HEK293 (cell line): ENCODE measurements around the gene MASP1.

ENCODE experiments used
- CTCF ChIA-PET: fragments of 350-600 bp; formaldehyde crosslinking; extraction: SDS; loops from one replicate; lab custom pipeline; 2021; ENCODE audit warnings: antibody characterized with exemption; lab: Yijun Ruan, JAX
- POLR2A ChIA-PET: fragments of 300-600 bp; formaldehyde crosslinking; extraction: SDS; loops from one replicate; lab custom pipeline; 2020; ENCODE audit warnings: antibody characterized with exemption, inconsistent platforms; lab: Yijun Ruan, JAX
- H3K27ac ChIP-seq: fragments of 200-500 bp; sonication (Bioruptor generic); 2 replicates; pipeline ENCODE4 v1.5.1; 2014; ENCODE audit warnings: low read depth, low read length, control low read depth, inconsistent platforms; ENCODE audit errors: extremely low read depth
- H3K36me3 ChIP-seq, 2 experiments: fragments of 200-500 bp in 1 of 2; sonication (Bioruptor generic) in 1 of 2; 1 replicate in 1 of 2; 2 replicates in 1 of 2; pipeline ENCODE4 v1.5.1; 2014 to 2017; ENCODE audit warnings: inconsistent platforms in 2 of 2, low read length in 2 of 2; ENCODE audit not compliant: control insufficient read depth in 2 of 2, insufficient read depth in 1 of 2
- H3K4me1 ChIP-seq: fragments of 200-500 bp; sonication (Bioruptor generic); 2 replicates; pipeline ENCODE4 v1.5.1; 2014; ENCODE audit warnings: mild to moderate bottlenecking, low read length, inconsistent platforms; ENCODE audit not compliant: control insufficient read depth, insufficient read depth
- H3K4me3 ChIP-seq: 2 replicates; pipeline ENCODE4 v1.5.1; 2011; ENCODE audit warnings: low read depth, mild to moderate bottlenecking, control low read depth, low read length, moderate library complexity
- H3K9me3 ChIP-seq: fragments of 200-500 bp; sonication (Bioruptor generic); 2 replicates; pipeline ENCODE4 v1.5.1; 2014; ENCODE audit warnings: low read depth, low read length, inconsistent platforms; ENCODE audit not compliant: control insufficient read depth, insufficient read depth
- EGR2 ChIP-seq: fragments of 450-650 bp; formaldehyde crosslinking; IDR thresholded peaks from 2 replicates; pipeline ENCODE4 v1.5.1; 2016; ENCODE audit warnings: low read depth, missing biosample characterization, missing genetic modification characterization
- FEZF1 ChIP-seq: fragments of 450-650 bp; formaldehyde crosslinking; IDR thresholded peaks from 2 replicates; pipeline ENCODE4 v1.5.1; 2016; ENCODE audit warnings: missing biosample characterization, missing genetic modification characterization
- GLI2 ChIP-seq: fragments of 450-650 bp; formaldehyde crosslinking; IDR thresholded peaks from 2 replicates; pipeline ENCODE4; 2017; ENCODE audit warnings: missing biosample characterization, missing genetic modification characterization, low read depth, borderline replicate concordance
- HOXA7 ChIP-seq: sonication (generic); formaldehyde crosslinking; IDR thresholded peaks from 2 replicates; pipeline ENCODE4 v1.8.1; 2022; ENCODE audit warnings: missing genetic modification reagents, borderline replicate concordance
- KLF10 ChIP-seq: fragments of 450-650 bp; IDR thresholded peaks from 2 replicates; pipeline ENCODE4 v1.5.1; 2018; ENCODE audit warnings: missing biosample characterization, mild to moderate bottlenecking, missing genetic modification characterization
- KLF17 ChIP-seq: fragments of 450-650 bp; formaldehyde crosslinking; IDR thresholded peaks from 2 replicates; pipeline ENCODE4 v1.5.1; 2016; ENCODE audit warnings: missing biosample characterization, missing genetic modification characterization
- OSR2 ChIP-seq: fragments of 450-650 bp; formaldehyde crosslinking; IDR thresholded peaks from 2 replicates; pipeline ENCODE4 v1.5.1; 2016; ENCODE audit warnings: missing biosample characterization, missing genetic modification characterization
- RBAK ChIP-seq: fragments of 450-650 bp; formaldehyde crosslinking; IDR thresholded peaks from 2 replicates; pipeline ENCODE4 v1.5.1; 2016; ENCODE audit warnings: missing biosample characterization, missing genetic modification characterization
- SETDB1 ChIP-seq: IDR thresholded peaks from one replicate; pipeline ENCODE4 v1.6.1; 2017; ENCODE audit warnings: mild to moderate bottlenecking, low read length, moderate library complexity, mixed read lengths; ENCODE audit not compliant: insufficient read length
- SP7 ChIP-seq: fragments of 450-650 bp; formaldehyde crosslinking; IDR thresholded peaks from 2 replicates; pipeline ENCODE4 v1.5.1; 2016; ENCODE audit warnings: missing biosample characterization, missing genetic modification characterization
- TSHZ1 ChIP-seq: fragments of 450-650 bp; formaldehyde crosslinking; IDR thresholded peaks from 2 replicates; pipeline ENCODE4 v1.5.1; 2016; ENCODE audit warnings: missing biosample characterization, missing genetic modification characterization, borderline replicate concordance
- WT1 ChIP-seq: fragments of 450-650 bp; formaldehyde crosslinking; IDR thresholded peaks from 2 replicates; pipeline ENCODE4 v1.5.1; 2016; ENCODE audit warnings: missing biosample characterization, missing genetic modification characterization
- ZBTB20 ChIP-seq: fragments of 450-650 bp; formaldehyde crosslinking; IDR thresholded peaks from 2 replicates; pipeline ENCODE4 v1.5.1; 2016; ENCODE audit warnings: missing biosample characterization, missing genetic modification characterization
- ZIC2 ChIP-seq: fragments of 450-650 bp; formaldehyde crosslinking; IDR thresholded peaks from 2 replicates; pipeline ENCODE4 v1.5.1; 2016; ENCODE audit warnings: missing biosample characterization, missing genetic modification characterization
- ZNF354C ChIP-seq: fragments of 450-650 bp; formaldehyde crosslinking; IDR thresholded peaks from 2 replicates; pipeline ENCODE4 v1.5.1; 2016; ENCODE audit warnings: missing biosample characterization, missing genetic modification characterization, low read depth, borderline replicate concordance
- ZNF366 ChIP-seq: fragments of 450-650 bp; formaldehyde crosslinking; conservative IDR thresholded peaks from 2 replicates; pipeline ENCODE4 v1.5.1; 2016; ENCODE audit warnings: missing biosample characterization, missing genetic modification characterization
- ZNF391 ChIP-seq: fragments of 450-650 bp; formaldehyde crosslinking; IDR thresholded peaks from 2 replicates; pipeline ENCODE4 v1.5.1; 2016; ENCODE audit warnings: low read depth, missing biosample characterization, missing genetic modification characterization, borderline replicate concordance
- ZNF473 ChIP-seq: fragments of 450-650 bp; formaldehyde crosslinking; IDR thresholded peaks from 2 replicates; pipeline ENCODE4 v1.5.1; 2017; ENCODE audit warnings: missing biosample characterization, missing genetic modification characterization
- ZNF585B ChIP-seq: fragments of 450-650 bp; formaldehyde crosslinking; IDR thresholded peaks from 2 replicates; pipeline ENCODE4 v1.5.1; 2016; ENCODE audit warnings: missing biosample characterization, missing genetic modification characterization
- ZNF629 ChIP-seq: fragments of 450-650 bp; formaldehyde crosslinking; IDR thresholded peaks from 2 replicates; pipeline ENCODE4 v1.5.1; 2017; ENCODE audit warnings: missing biosample characterization, missing genetic modification characterization
- ZNF639 ChIP-seq: fragments of 450-650 bp; formaldehyde crosslinking; IDR thresholded peaks from 2 replicates; pipeline ENCODE4 v1.5.1; 2016; ENCODE audit warnings: missing biosample characterization, missing genetic modification characterization
- ZNF670 ChIP-seq: fragments of 450-650 bp; formaldehyde crosslinking; IDR thresholded peaks from 2 replicates; pipeline ENCODE4 v1.5.1; 2016; ENCODE audit warnings: missing biosample characterization, missing genetic modification characterization, low read depth
- ZNF777 ChIP-seq: fragments of 450-650 bp; formaldehyde crosslinking; IDR thresholded peaks from 2 replicates; pipeline ENCODE4 v1.5.1; 2017; ENCODE audit warnings: missing biosample characterization, missing genetic modification characterization, borderline replicate concordance
- ZNF785 ChIP-seq: fragments of 450-650 bp; formaldehyde crosslinking; IDR thresholded peaks from 2 replicates; pipeline ENCODE4 v1.5.1; 2016; ENCODE audit warnings: missing biosample characterization, missing genetic modification characterization
- TF ChIP-seq, protein P1 (sequence below): fragments of 450-650 bp; formaldehyde crosslinking; IDR thresholded peaks from 2 replicates; pipeline ENCODE4 v1.5.1; 2016; ENCODE audit warnings: missing biosample characterization, missing genetic modification characterization, borderline replicate concordance
- TF ChIP-seq, protein P2 (sequence below): sonication (generic); formaldehyde crosslinking; IDR thresholded peaks from 2 replicates; pipeline ENCODE4 v1.8.1; 2022; ENCODE audit warnings: mild to moderate bottlenecking, moderate library complexity, missing genetic modification reagents
- TF ChIP-seq, protein P3 (sequence below): fragments of 450-650 bp; formaldehyde crosslinking; IDR thresholded peaks from 2 replicates; pipeline ENCODE4 v1.5.1; 2016; ENCODE audit warnings: missing biosample characterization, missing genetic modification characterization

The MASP1 gene

DNA sequence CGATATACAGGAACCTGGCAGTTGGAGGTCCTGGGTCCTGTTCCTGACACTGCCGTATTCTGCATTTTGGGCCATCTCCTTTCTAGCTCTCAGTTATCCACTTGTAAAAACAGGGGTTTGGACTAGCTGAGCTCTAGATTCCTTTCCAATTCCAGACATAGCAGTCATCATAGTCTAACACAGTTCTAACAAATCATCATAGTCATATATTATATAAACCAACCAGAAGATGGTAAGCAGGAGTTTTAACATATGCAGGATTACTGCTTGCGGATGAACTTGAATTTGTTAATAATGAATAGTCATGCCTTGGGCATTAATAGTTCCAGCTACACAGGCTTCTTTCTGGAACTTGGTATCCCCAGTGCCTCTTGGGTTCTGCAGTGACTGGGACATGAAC is 26.6 kb downstream of the MASP1 start:
- H3K27ac ChIP-seq = no peak overlapping the region
- no peaks in the 10 kb centered on the region for H3K9me3 ChIP-seq
- POLR2A ChIA-PET = no interaction called here
- CTCF ChIA-PET = interaction anchor here (0.7 to 2.5 kb wide), 6 partner anchors 10 to 452 kb away, joined by 3 to 13 read pairs (median 4); no protein-coding TSS in a partner anchor
- TF ChIP-seq ZNF354C = no peak
- TF ChIP-seq, protein P1, sequence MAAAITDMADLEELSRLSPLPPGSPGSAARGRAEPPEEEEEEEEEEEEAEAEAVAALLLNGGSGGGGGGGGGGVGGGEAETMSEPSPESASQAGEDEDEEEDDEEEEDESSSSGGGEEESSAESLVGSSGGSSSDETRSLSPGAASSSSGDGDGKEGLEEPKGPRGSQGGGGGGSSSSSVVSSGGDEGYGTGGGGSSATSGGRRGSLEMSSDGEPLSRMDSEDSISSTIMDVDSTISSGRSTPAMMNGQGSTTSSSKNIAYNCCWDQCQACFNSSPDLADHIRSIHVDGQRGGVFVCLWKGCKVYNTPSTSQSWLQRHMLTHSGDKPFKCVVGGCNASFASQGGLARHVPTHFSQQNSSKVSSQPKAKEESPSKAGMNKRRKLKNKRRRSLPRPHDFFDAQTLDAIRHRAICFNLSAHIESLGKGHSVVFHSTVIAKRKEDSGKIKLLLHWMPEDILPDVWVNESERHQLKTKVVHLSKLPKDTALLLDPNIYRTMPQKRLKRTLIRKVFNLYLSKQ = no peak
- no peak for TF ChIP-seq TSHZ1 (tag by site-specific recombination)
- TF ChIP-seq, protein P2, sequence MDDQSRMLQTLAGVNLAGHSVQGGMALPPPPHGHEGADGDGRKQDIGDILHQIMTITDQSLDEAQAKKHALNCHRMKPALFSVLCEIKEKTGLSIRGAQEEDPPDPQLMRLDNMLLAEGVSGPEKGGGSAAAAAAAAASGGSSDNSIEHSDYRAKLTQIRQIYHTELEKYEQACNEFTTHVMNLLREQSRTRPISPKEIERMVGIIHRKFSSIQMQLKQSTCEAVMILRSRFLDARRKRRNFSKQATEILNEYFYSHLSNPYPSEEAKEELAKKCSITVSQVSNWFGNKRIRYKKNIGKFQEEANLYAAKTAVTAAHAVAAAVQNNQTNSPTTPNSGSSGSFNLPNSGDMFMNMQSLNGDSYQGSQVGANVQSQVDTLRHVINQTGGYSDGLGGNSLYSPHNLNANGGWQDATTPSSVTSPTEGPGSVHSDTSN (CRISPR knock-in tag) = no peak
- TF ChIP-seq SP7 (tag by site-specific recombination) = no peak
- TF ChIP-seq EGR2 (tag by site-specific recombination) = no peak
- no peak for TF ChIP-seq ZBTB20 (tag by site-specific recombination)
- no peak for TF ChIP-seq ZNF391 (tag by site-specific recombination)
- no peak for TF ChIP-seq KLF17
- TF ChIP-seq KLF10 (tag by site-specific recombination) = no peak
- TF ChIP-seq ZNF670 = no peak
- TF ChIP-seq RBAK (tag by site-specific recombination) = no peak
- no peak for TF ChIP-seq SETDB1
- H3K4me1 ChIP-seq = peaks cover 3% of the 10 kb centered on the region
- no peak overlapping the region for H3K4me3 ChIP-seq
- H3K36me3 ChIP-seq = no peaks in the 10 kb centered on the region

DNA sequence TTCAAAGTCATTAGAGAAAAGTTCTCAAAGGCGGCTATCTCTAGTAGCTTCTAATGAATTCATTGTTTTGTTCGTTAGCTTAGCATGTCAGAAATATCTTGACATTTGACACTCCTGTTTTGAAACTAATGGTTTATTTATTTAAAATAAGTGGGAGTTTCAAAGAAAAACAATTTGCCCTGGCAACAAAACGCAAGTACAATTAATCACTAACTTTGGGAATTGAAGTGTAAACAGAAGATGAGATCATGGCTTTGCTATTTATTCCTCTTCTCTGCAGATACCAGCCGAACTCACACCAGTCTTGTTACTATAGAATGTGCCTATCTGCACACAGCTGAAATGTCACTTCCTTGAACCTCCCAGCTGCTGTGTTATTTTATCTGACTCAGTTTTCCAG is 27.5 kb downstream of the MASP1 start:
- H3K9me3 ChIP-seq = no peaks in the 10 kb centered on the region
- peaks cover 3% of the 10 kb centered on the region for H3K4me1 ChIP-seq
- H3K4me3 ChIP-seq = no peak overlapping the region
- ChIA-PET POLR2A (no interaction called here), CTCF (interaction anchor here (0.5 to 2.5 kb wide), 3 partner anchors 18 to 415 kb away, joined by 3 to 13 read pairs (median 4); no protein-coding TSS in a partner anchor)
- H3K27ac ChIP-seq = no peak overlapping the region
- H3K36me3 ChIP-seq = no peaks in the 10 kb centered on the region
- TF ChIP-seq ZNF473 (tag by site-specific recombination) (no peak), GLI2 (tag by site-specific recombination) (0 out of 2 replicates have a peak, but pooled peaks have one; percentile 35), ZIC2 (tag by site-specific recombination) (no peak), ZNF777 (no peak), ZNF585B (no peak), ZNF366 (peak; percentile 83), OSR2 (tag by site-specific recombination) (peak; percentile 57; the same call in 1 of the 2 replicates), KLF10 (tag by site-specific recombination) (peak; percentile 36; the same call in 1 of the 2 replicates), HOXA7 (CRISPR knock-in tag) (no peak), ZNF639 (tag by site-specific recombination) (peak; percentile 49; the same call in 1 of the 2 replicates), ZNF785 (no peak), FEZF1 (tag by site-specific recombination) (peak; percentile 65), ZNF629 (tag by site-specific recombination) (peak; percentile 79), WT1 (tag by site-specific recombination) (peak; percentile 94)
- TF ChIP-seq, protein P3, sequence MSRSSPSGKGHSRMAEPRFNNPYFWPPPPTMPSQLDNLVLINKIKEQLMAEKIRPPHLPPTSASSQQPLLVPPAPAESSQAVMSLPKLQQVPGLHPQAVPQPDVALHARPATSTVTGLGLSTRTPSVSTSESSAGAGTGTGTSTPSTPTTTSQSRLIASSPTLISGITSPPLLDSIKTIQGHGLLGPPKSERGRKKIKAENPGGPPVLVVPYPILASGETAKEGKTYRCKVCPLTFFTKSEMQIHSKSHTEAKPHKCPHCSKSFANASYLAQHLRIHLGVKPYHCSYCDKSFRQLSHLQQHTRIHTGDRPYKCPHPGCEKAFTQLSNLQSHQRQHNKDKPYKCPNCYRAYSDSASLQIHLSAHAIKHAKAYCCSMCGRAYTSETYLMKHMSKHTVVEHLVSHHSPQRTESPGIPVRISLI (tag by site-specific recombination) = peak; percentile 35; the same call in 1 of the 2 replicates
